Activated CD8-positive, alpha-beta T cell treated with anti-CD3 and anti-CD28 coated beads, Interleukin-2, amount 10 ng/mL, durations not matched to agents 7 days and 5 days (primary cell): Measurements from ENCODE around the gene DNAJC27. TPM values are rescaled to one million over a fixed set of nuclear protein-coding genes. Genes with fewer than 3 reads are reported as not detected.

Source experiments
- ATAC-seq: fragments of 150-1000 bp; cut with Tn5 transposase; one replicate; pipeline ENCODE4 v1.10.0; 2021; ENCODE audit warnings: moderate library complexity
- CTCF ChIA-PET: fragments of 350-600 bp; sonication (Branson Sonifier 250); formaldehyde crosslinking; loops from one replicate; lab custom pipeline; 2021; ENCODE audit warnings: antibody characterized with exemption; lab: Charles Lee
- POLR2A ChIA-PET: fragments of 350-600 bp; sonication (Branson Sonifier 250); formaldehyde crosslinking; loops from one replicate; lab custom pipeline; 2021; ENCODE audit warnings: antibody characterized with exemption; lab: Charles Lee
- DNase-seq: peaks from one replicate; pipeline ENCODE4 v3.0.0-alpha.2; 2020
- H3K27ac Mint-ChIP-seq: one replicate; pipeline ENCODE4 v1.8.0; 2021; ENCODE audit warnings: mild to moderate bottlenecking, mixed read lengths
- H3K27me3 Mint-ChIP-seq: one replicate; pipeline ENCODE4 v1.8.0; 2021; ENCODE audit warnings: low read depth, mixed read lengths
- H3K36me3 Mint-ChIP-seq: one replicate; pipeline ENCODE4 v1.8.0; 2021; ENCODE audit warnings: low read depth, mixed read lengths
- H3K4me1 Mint-ChIP-seq: one replicate; pipeline ENCODE4 v1.8.0; 2021; ENCODE audit warnings: low read depth, mixed read lengths
- H3K4me3 Mint-ChIP-seq: one replicate; pipeline ENCODE4 v1.8.0; 2021; ENCODE audit warnings: mild to moderate bottlenecking, mixed read lengths
- H3K9me3 Mint-ChIP-seq: one replicate; pipeline ENCODE4 v1.8.0; 2022; ENCODE audit warnings: mixed read lengths; ENCODE audit not compliant: insufficient read depth
- total RNA-seq, 2 experiments: library from RNA; stranded (reverse); gene quantifications; one replicate each; pipeline ENCODE4 v1.2.3, GENCODE V29; 2021

The DNAJC27 gene
- total RNA-seq, 2 experiments from 2014 or later = 6.5 to 8.0 TPM

DNA sequence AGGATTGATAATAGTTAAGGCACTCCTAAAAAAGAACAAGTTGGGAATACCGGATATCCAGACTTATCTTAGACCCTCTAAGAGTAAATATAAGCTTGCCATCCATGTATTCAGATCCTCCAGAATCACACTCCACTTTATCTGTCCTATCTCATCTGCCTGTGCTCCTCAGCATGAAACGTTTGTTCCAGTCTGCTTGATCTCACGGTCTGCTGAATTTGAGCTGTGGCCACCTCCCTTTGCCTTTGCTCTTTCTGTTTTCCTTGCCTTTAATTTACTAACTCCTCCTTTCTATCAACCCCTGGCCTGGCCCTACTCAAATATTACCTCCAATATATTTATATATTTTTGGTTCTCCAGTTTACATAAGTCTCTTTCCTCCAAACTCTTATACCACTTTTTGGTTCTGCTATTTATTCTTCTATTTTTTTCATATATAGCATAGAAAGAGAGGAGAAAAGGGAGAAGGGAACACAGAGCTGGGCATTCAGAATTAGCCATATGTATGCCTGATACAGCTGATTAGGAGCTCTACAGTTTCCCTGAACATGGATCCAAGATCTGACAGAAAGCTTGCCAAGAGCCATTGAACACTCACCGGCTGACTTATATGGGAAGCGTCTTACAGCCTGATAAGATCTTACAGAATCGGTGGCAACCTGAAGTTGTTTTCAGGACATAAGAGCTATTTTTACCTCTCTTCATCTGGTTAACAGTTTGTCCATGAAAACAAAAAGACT, 21.8 kb upstream of the DNAJC27 start:
- Mint-ChIP-seq H3K4me3 (no peak overlapping the region), H3K4me1 (peaks cover 2% of the 10 kb centered on the region), H3K27ac (no peak overlapping the region), H3K36me3 (no peaks in the 10 kb centered on the region), H3K27me3 (peaks cover 16% of the 10 kb centered on the region), H3K9me3 (no peaks in the 10 kb centered on the region)
- ChIA-PET POLR2A (interaction anchor here (0.6 kb wide), 1 partner anchor 46 kb away, joined by 4 read pairs; no protein-coding TSS in a partner anchor), CTCF (no interaction called here)
- DNase-seq (no peak), ATAC-seq (no peak)

- Mint-ChIP-seq H3K36me3 (no peaks in the 10 kb centered on the region), H3K4me1 (no peaks in the 10 kb centered on the region), H3K27me3 (peaks cover 14% of the 10 kb centered on the region), H3K4me3 (no peak overlapping the region), H3K9me3 (no peaks in the 10 kb centered on the region), H3K27ac (no peak overlapping the region)
- DNase-seq (no peak), ATAC-seq (no peak)
- CTCF ChIA-PET = interaction anchor here (3.7 kb wide), 1 partner anchor 11 kb away, joined by 13 read pairs; no protein-coding TSS in a partner anchor
- POLR2A ChIA-PET = no interaction called here
Measured at GRCh38 chr2:24986372-24986771, 14.6 kb upstream of the DNAJC27 start.

GRCh38 chr2:24985511-24985910, 13.8 kb upstream of the DNAJC27 start:
- no peaks in the 10 kb centered on the region for H3K9me3 Mint-ChIP-seq
- DNase-seq = no peak
- ChIA-PET CTCF (interaction anchor here (3.7 kb wide), 1 partner anchor 10 kb away, joined by 13 read pairs; no protein-coding TSS in a partner anchor), POLR2A (no interaction called here)
- ATAC-seq = no peak
- no peak overlapping the region for H3K27ac Mint-ChIP-seq
- no peaks in the 10 kb centered on the region for H3K4me1 Mint-ChIP-seq
- H3K4me3 Mint-ChIP-seq = no peak overlapping the region
- no peaks in the 10 kb centered on the region for H3K36me3 Mint-ChIP-seq
- peaks cover 13% of the 10 kb centered on the region for H3K27me3 Mint-ChIP-seq

DNA sequence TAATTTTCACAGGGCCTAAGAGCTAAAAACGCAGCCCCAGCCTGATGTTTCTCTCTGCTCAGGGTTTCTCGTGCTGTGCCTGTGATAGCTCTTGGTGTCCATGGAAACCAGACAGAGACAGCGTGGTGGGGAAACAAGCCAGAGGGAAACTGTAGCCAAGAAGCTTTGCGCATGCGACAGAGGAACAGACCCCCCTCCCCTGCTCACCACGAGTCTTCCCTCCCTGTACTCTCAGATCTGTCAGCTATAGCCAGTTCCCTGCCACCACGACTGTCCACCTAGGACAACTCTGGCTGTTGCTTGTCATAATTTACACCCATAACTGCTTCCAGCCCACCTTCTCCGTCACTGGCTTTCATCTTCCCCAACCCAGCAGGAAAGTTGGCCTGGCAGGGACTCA, 13.2 kb upstream of the DNAJC27 start:
- DNase-seq = no peak

GRCh38 chr2:24981411-24982136, 9.8 kb upstream of the DNAJC27 start:
- H3K4me3 Mint-ChIP-seq = no peak overlapping the region
- H3K9me3 Mint-ChIP-seq = no peaks in the 10 kb centered on the region
- CTCF ChIA-PET = no interaction called here
- H3K27me3 Mint-ChIP-seq = peaks cover 10% of the 10 kb centered on the region
- no peaks in the 10 kb centered on the region for H3K4me1 Mint-ChIP-seq
- ATAC-seq (no peak), DNase-seq (no peak)
- POLR2A ChIA-PET = no interaction called here
- H3K27ac Mint-ChIP-seq = no peak overlapping the region
- H3K36me3 Mint-ChIP-seq = no peaks in the 10 kb centered on the region

More for the DNA sequence above, 13.2 kb upstream of the DNAJC27 start:
- ATAC-seq = no peak
- H3K9me3 Mint-ChIP-seq = no peaks in the 10 kb centered on the region
- ChIA-PET CTCF (interaction anchor here (3.7 kb wide), 1 partner anchor 9 kb away, joined by 13 read pairs; no protein-coding TSS in a partner anchor), POLR2A (no interaction called here)
- no peaks in the 10 kb centered on the region for H3K4me1 Mint-ChIP-seq
- no peak overlapping the region for H3K4me3 Mint-ChIP-seq
- peaks cover 13% of the 10 kb centered on the region for H3K27me3 Mint-ChIP-seq
- no peaks in the 10 kb centered on the region for H3K36me3 Mint-ChIP-seq
- H3K27ac Mint-ChIP-seq = no peak overlapping the region

- no peaks in the 10 kb centered on the region for H3K27me3 Mint-ChIP-seq
- no peaks in the 10 kb centered on the region for H3K36me3 Mint-ChIP-seq
- no peak overlapping the region for H3K27ac Mint-ChIP-seq
- ChIA-PET POLR2A (no interaction called here), CTCF (no interaction called here)
- ATAC-seq (no peak), DNase-seq (no peak)
- H3K9me3 Mint-ChIP-seq = no peaks in the 10 kb centered on the region
- no peak overlapping the region for H3K4me3 Mint-ChIP-seq
- H3K4me1 Mint-ChIP-seq = peaks cover 5% of the 10 kb centered on the region
Measured at GRCh38 chr2:24978661-24979060, 6.9 kb upstream of the DNAJC27 start.

- ChIA-PET POLR2A (no interaction called here), CTCF (interaction anchor here (2.0 to 6.3 kb wide), 2 partner anchors 127 to 151 kb away, joined by 4 to 180 read pairs; no protein-coding TSS in a partner anchor)
- DNase-seq = no peak
- ATAC-seq = no peak
- Mint-ChIP-seq H3K4me3 (no peak overlapping the region), H3K4me1 (peaks cover 12% of the 10 kb centered on the region), H3K36me3 (no peaks in the 10 kb centered on the region), H3K27ac (no peak overlapping the region), H3K27me3 (no peaks in the 10 kb centered on the region), H3K9me3 (no peaks in the 10 kb centered on the region)
Measured at GRCh38 chr2:24977631-24978030, 5.9 kb upstream of the DNAJC27 start.

DNA sequence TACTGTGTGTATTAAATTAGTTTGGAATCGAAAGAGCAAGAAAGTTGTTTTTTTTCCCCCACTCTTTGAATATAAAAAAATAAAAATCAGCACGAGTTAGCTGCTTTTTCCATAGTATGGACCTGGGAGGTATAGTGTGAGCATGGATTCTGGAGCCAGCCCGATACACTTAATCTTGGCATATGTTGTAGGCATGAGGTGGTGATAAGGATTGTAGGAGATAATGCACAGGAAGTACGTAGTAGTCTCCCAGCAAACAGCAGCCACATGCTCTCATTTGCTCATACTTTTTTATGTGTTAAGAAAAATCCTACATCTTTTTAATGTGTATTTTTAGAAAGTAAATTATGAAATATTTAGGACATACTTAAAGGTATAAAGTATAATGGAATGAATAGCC, 2.1 kb upstream of the DNAJC27 start:
- peaks cover 19% of the 10 kb centered on the region for H3K4me1 Mint-ChIP-seq
- no peak overlapping the region for H3K27ac Mint-ChIP-seq
- no peaks in the 10 kb centered on the region for H3K9me3 Mint-ChIP-seq
- POLR2A ChIA-PET = interaction anchor here (1.7 kb wide), 1 partner anchor 181 kb away, joined by 8 read pairs; the partner anchor contains the start of genes CENPO and PTRHD1
- DNase-seq = no peak
- CTCF ChIA-PET = interaction anchor here (1.1 to 6.3 kb wide), 4 partner anchors 67 to 222 kb away, joined by 3 to 180 read pairs (median 22); no protein-coding TSS in a partner anchor
- no peak for ATAC-seq
- H3K4me3 Mint-ChIP-seq = no peak overlapping the region
- H3K27me3 Mint-ChIP-seq = no peaks in the 10 kb centered on the region
- H3K36me3 Mint-ChIP-seq = peaks cover 3% of the 10 kb centered on the region

- Mint-ChIP-seq H3K36me3 (peaks cover 3% of the 10 kb centered on the region), H3K27ac (peak overlapping the region; percentile 100), H3K4me1 (peaks cover 19% of the 10 kb centered on the region), H3K9me3 (no peaks in the 10 kb centered on the region), H3K4me3 (peak overlapping the region; percentile 98), H3K27me3 (no peaks in the 10 kb centered on the region)
- ChIA-PET CTCF (interaction anchor here (1.0 to 6.3 kb wide), 7 partner anchors 68 to 224 kb away, joined by 3 to 180 read pairs (median 4); partner anchors contain the start of genes CENPO and PTRHD1), POLR2A (interaction anchor here (0.6 to 1.7 kb wide), 5 partner anchors 157 to 1373 kb away, joined by 3 to 8 read pairs (median 3); partner anchors contain the start of genes CENPO and PTRHD1)
- peak; percentile 54 for DNase-seq
- no peak for ATAC-seq
Measured at GRCh38 chr2:24972315-24972961, 683 bp upstream of the DNAJC27 start.

GRCh38 chr2:24971286-24971535, 544 bp downstream of the DNAJC27 start:
- peak; percentile 55 for DNase-seq

GRCh38 chr2:24970483-24971285, 1.1 kb downstream of the DNAJC27 start:
- POLR2A ChIA-PET = no interaction called here
- no peaks in the 10 kb centered on the region for H3K9me3 Mint-ChIP-seq
- ATAC-seq (no peak), DNase-seq (no peak)
- H3K27ac Mint-ChIP-seq = peak overlapping the region; percentile 100
- CTCF ChIA-PET = interaction anchor here (0.8 kb wide), 1 partner anchor 10 kb away, joined by 3 read pairs; no protein-coding TSS in a partner anchor
- H3K4me1 Mint-ChIP-seq = peaks cover 19% of the 10 kb centered on the region
- H3K4me3 Mint-ChIP-seq = peak overlapping the region; percentile 98
- peaks cover 15% of the 10 kb centered on the region for H3K36me3 Mint-ChIP-seq
- H3K27me3 Mint-ChIP-seq = no peaks in the 10 kb centered on the region

More at GRCh38 chr2:24971286-24971535, 544 bp downstream of the DNAJC27 start:
- H3K4me3 Mint-ChIP-seq = peak overlapping the region; percentile 98
- H3K27me3 Mint-ChIP-seq = no peaks in the 10 kb centered on the region
- no peak for ATAC-seq
- H3K4me1 Mint-ChIP-seq = peaks cover 19% of the 10 kb centered on the region
- no peaks in the 10 kb centered on the region for H3K9me3 Mint-ChIP-seq
- CTCF ChIA-PET = no interaction called here
- POLR2A ChIA-PET = no interaction called here
- peaks cover 10% of the 10 kb centered on the region for H3K36me3 Mint-ChIP-seq
- H3K27ac Mint-ChIP-seq = peak overlapping the region; percentile 100
